CD4-positive, alpha-beta T cell treated with Interferon alpha-2 for 1 hour (primary cell): ENCODE data around the gene PTPRJ.

Experiments used
- DNase-seq, 2 donors: peaks; one replicate each; pipeline ENCODE4 v3.0.0-alpha.2; 2020 to 2022

PTPRJ gene

DNA sequence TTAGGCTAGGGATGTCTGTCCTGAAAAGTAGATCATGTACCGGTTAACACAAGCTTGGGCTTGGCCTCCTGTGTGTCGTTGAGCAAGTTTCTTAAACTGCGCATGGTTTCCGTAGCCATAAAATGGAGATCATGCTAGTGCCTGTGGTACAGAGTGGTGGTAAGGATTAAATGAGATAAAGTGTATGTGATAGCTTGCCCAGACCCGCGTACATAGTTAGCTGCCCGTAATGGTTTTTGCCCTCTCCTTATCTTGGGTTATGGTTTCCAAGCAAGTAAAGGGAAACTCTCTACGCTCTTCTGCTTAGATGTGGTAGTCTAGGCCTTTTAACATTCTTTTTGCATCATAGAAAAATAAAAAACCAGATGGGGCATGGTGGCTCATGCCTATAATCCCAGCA is 11.0 kb upstream of the PTPRJ start:
- no peak for DNase-seq

GRCh38 chr11:47971501-47971900 is 8.9 kb upstream of the PTPRJ start:
- no peak for DNase-seq

- DNase-seq = no peak
These were observed 7.2 kb upstream of the PTPRJ start for GRCh38 chr11:47973173-47973572.

DNA sequence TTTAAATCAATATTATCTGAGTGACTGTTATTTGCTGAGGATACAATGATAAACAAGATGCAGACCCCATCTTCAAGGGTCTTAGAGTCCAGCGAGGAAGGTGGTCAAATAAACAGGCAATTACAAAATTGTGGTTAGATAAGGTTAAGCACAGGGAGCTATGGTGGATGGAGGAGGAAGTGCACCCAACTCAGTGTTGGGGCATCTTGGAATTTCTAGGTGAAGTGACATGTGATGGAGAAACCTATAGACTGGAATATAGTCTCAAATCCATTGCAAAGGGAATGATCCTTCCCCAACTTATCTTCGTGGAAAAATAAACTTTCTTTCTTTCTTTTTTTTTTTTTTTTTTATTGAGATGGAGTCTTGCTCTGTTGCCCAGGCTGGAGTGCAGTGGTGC is 3.4 kb upstream of the PTPRJ start:
- no peak for DNase-seq

- DNase-seq = no peak
These were observed 2.7 kb upstream of the PTPRJ start for GRCh38 chr11:47977623-47978022.

- no peak for DNase-seq
These were observed 826 bp upstream of the PTPRJ start for GRCh38 chr11:47979378-47980087.

- peak in 1 of 2 donors; percentile 33 for DNase-seq
These were observed 705 bp downstream of the PTPRJ start for GRCh38 chr11:47980907-47981621.

DNA sequence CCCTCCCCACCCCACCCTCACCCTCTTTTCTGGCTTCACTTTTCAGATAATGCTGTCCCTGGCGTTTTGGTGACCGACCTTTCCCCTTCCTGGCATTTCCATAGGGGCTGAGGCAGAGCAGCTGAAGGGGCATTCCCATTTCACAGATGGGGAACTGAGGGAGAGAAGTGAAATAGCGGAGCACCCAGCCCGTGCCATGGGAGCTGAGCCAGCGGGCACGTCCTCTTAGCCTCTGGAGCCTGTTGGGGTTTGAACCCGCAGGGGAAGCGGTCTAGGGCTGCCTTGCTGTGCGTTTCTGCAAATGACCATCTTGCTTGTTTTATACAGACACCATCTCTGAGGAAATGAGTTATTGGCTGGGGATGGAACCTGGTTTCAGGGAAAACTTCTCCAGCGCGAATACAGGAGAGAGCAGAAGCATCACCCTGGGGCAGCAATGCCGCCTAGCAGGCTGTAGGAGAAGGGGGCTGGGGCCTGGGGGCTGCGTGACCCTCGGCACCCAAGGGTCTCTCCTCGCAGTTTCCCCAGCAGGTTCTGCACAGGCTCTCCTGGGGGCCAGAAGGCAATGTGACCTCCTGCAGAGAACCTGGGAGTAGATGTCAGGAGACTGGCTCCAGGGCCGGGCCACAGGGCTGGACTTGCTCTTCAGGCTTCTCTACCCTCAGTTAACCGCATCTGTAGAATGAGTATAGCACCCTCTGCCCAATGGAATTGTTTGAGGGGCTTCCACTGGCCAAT is 1.5 kb downstream of the PTPRJ start:
- DNase-seq = no peak

DNA sequence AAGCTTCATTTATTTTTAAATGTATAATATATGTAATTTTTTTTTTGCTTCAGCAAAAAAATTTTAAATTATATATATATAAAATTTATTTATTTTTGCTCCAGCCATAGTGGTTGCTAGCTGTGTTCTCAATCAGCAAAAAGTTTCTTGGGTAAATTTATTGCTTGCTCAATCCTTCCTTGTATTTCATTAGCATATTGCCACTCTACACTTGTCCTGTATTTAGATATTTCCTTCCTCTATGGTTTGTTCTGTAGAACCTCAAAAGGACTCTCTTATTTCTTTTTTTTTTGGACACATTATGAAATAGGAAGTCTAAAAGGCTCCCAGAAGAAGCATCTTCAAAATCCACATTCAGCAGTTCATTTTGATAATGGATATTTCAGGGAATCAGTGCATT is 2.3 kb downstream of the PTPRJ start:
- DNase-seq = no peak

- DNase-seq = no peak
These were observed 3.4 kb downstream of the PTPRJ start for GRCh38 chr11:47983464-47984397.

DNA sequence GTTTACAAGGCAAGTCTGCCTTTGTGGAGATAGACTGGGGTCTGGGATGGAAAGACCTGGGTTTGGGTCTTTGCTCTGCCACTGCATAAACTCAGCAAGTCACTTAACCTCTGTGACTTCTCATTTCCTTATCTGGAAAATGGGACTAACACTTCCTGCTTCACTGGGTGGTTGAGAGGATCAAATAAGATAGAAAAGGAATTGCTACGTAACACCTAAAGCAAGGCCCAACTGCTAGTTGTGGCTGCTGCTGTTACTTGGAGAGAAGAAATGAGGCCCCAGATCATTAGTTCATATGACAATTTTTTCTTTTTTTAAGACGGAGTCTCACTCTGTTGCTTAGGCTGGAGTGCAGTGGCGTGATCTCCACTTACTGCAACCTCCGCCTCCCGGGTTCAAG is 5.9 kb downstream of the PTPRJ start:
- no peak for DNase-seq

- DNase-seq = no peak
These were observed 6.4 kb downstream of the PTPRJ start for GRCh38 chr11:47986742-47987141.

DNA sequence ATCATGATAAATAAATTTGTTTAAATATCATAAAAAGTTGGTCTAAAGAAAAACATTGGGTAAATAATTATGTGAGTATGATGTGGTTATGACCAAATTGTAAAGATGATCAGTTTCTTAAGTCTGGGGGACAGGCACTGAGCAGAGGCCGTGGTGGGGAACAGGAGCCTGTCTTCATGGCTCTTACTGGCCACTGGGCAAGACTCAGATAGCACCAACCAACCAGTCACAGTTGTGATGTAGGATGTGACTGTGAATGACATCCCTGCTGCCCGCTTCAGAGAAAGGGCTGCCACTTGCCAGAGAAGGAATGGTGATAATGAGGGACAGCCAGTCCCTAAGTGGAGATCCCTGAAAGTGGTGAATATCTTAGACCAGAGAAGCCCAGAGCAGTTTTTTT is 7.0 kb downstream of the PTPRJ start:
- no peak for DNase-seq

DNA sequence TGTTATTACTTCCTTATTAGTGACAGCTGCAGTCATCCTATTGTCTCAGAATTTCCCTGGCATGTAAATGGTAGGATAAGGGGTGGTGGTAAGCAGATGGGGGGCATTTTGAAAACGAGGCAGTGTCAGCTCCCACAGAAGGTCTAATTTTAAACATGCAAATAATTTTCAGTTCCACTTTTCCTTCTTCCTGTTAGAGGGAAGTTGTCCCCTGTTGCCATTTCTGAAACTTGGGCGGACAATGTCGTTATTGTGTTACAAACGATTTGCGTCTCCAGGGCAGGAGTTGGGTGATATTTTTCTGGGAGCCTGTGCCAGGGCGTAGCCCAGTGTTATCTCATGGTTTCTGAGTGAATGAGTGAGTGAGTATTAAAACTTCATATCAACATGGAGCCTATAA is 7.4 kb downstream of the PTPRJ start:
- DNase-seq = no peak

DNA sequence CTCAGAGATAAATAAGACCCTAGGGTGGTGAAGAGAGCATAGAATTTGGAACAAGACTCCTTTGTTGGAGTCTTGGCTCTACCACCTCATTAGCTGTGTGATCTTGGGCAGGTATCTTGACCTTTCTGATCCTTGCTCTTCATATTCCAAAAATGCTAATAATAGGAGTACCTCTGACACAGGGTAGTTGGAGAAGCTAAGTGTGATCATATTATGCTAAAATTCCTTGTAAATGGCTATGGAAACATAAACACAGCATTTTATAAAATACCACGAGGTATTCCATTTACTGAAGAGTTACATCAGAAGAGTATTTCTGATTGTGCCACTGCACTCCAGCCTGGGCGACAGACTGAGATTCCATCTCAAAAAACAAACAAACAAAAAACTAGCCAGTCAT is 9.4 kb downstream of the PTPRJ start:
- DNase-seq = no peak

DNA sequence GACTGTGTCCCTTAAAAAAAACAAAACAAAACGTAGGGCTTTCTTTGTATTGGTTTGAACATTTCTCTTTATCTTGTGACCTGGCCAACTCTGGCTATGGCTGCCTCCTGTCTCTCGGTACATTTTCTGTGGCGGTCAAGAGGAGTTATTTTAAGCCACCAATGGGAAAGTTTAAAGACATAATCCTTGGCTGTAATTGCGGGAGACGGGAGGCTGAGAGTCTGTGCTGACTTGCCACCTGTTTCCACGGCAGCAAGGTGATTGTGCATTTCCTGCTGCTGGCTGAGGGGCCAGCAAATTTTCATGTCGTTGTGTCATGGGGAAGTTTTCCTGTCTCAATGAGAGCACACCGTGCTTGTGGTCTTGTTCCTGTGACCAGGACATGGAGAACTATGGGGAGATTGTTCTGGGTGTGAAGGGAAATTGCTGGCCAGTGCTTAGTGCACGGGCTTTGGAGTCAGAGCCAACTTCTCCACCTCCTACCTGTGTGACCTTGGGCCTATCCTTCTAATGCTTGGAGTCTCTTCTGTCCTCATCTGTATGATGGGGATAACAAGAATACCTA is 11.0 kb downstream of the PTPRJ start:
- DNase-seq = no peak

GRCh38 chr11:47991894-47992293 is 11.5 kb downstream of the PTPRJ start:
- no peak for DNase-seq

GRCh38 chr11:47992959-47993820 is 12.8 kb downstream of the PTPRJ start:
- DNase-seq = no peak

DNA sequence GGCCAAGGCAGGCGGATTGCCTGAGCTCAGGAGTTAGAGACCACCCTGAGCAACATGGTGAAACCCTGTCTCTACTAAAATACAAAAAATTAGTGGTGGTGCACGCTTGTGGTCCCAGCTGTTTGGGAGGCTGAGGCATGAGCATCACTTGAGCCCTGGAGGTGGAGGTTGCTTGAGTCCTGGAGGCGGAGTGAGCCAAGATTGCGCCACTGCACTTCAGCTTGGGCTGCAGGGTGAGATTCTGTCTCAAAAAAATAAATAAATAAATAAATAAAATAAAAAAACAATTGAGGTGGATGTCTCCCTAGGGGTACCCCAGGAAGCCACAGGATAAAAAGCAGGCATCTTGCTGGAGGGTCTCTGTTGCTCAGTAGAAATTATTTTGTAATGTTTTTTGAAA is 14.1 kb downstream of the PTPRJ start:
- DNase-seq = no peak

DNA sequence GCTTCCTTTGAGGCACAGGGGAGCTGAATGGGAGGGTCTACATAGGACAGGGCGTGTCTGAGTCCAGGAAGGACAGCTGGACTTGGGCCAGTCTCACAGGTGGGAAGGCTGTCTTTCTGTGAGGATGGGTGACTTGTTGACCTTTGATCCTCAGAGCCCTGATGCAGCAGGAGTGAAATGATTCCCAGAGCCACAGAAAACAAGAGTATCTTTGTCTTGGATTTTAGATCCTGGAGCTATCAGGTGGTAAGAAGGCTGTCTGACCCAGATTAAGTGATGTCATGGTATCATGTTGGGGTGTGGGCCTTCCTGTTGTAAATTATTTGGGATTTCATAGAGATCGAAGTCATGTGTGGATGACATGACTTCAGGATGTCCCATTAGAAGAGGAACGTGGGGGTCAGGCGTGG is 15.0 kb downstream of the PTPRJ start:
- DNase-seq = no peak
